Upper lobe of left lung (tissue), 6 donors: ENCODE data around the gene EDARADD. TPM values are rescaled to one million over a fixed set of nuclear protein-coding genes. Genes with fewer than 3 reads are reported as not detected.

ENCODE experiments used
- ATAC-seq, 2 donors: fragments of 200-7000 bp; cut with Tn5 transposase; one replicate each; pipeline ENCODE4 v1.9.1; 2022; ENCODE audit warnings: mild to moderate bottlenecking in 2 of 2, moderate library complexity in 2 of 2; ENCODE audit not compliant: low FRiP score in 2 of 2
- DNase-seq, 2 donors: peaks; one replicate each; pipeline ENCODE4 v3.0.0-alpha.2; 2019 to 2020
- H3K27ac ChIP-seq, 4 donors: fragments of 200-600 bp; sonication (generic); one replicate each; pipeline ENCODE4 v1.5.1; 2016 to 2019
- H3K27me3 ChIP-seq, 4 donors: fragments of 200-600 bp; sonication (generic); one replicate each; pipeline ENCODE4 v1.5.1; 2017 to 2019
- H3K36me3 ChIP-seq, 4 donors: fragments of 200-600 bp; sonication (generic); one replicate each; pipeline ENCODE4 v1.5.1; 2016 to 2019
- H3K4me1 ChIP-seq, 4 donors: fragments of 200-600 bp; sonication (generic); one replicate each; pipeline ENCODE4 v1.5.1; 2018 to 2019
- H3K4me3 ChIP-seq, 4 donors: fragments of 200-600 bp; sonication (generic); one replicate each; pipeline ENCODE4 v1.5.1; 2017 to 2019; ENCODE audit warnings: mild to moderate bottlenecking in 2 of 4, moderate library complexity in 1 of 4
- H3K9me3 ChIP-seq, 4 donors: fragments of 200-600 bp; sonication (generic); one replicate each; pipeline ENCODE4 v1.5.1; 2018 to 2019
- CTCF ChIP-seq, 6 experiments: fragments of 450-650 bp in 4 of 6; fragments of 200-600 bp in 2 of 6; sonication (generic) in 2 of 6; IDR thresholded peaks; one replicate each; pipeline ENCODE4 v1.5.1; 2016 to 2019; ENCODE audit warnings: antibody characterized with exemption in 6 of 6
- EP300 ChIP-seq, 4 donors: sonication (generic); formaldehyde crosslinking; IDR thresholded peaks; one replicate each; pipeline ENCODE4 v1.5.1; 2017; ENCODE audit warnings: antibody characterized with exemption in 4 of 4, control low read depth in 2 of 4
- POLR2A ChIP-seq, 4 donors: fragments of 450-650 bp; IDR thresholded peaks; one replicate each; pipeline ENCODE4 v1.5.1; 2016 to 2017; ENCODE audit warnings: antibody characterized with exemption in 4 of 4, mild to moderate bottlenecking in 2 of 4
- POLR2AphosphoS5 ChIP-seq, 2 donors: sonication (generic); formaldehyde crosslinking; IDR thresholded peaks; one replicate each; pipeline ENCODE4 v1.5.1; 2017; ENCODE audit warnings: antibody characterized with exemption in 2 of 2
- WGBS, 2 donors: methylation state at CpG; one replicate each; pipeline ENCODE4 v1.1.5; 2017 to 2018; 5-methylcytosine and 5-hydroxymethylcytosine counted together
- total RNA-seq, 6 donors: library from RNA; depleted of rRNA in 4 of 6; stranded (reverse); fragments of >200 nt in 4 of 6; gene quantifications; one replicate each; pipeline versions ENCODE4 v1.1.0 to v1.2.1, GENCODE V29; 2016 to 2021
- donor health status: DM: no; HTN: no; CAD: no; lungs with moderate emphysema.
- donor health status: DM: no; HTN: yes; CAD: no; lungs with severe emphysema.

Gene EDARADD
- total RNA-seq, 6 donors from 2014 or later = 0.11 to 2.6 (median 0.57) TPM; not detected in 1

GRCh38 chr1:236514703-236515442 is 120.8 kb downstream of the EDARADD start:
- Histone ChIP-seq H3K27me3 (no peaks in the 10 kb centered on the region), H3K4me1 (peaks cover 0 to 6% (median 2%) of the 10 kb centered on the region in 4 donors), H3K36me3 (no peaks in the 10 kb centered on the region), H3K4me3 (no peak overlapping the region), H3K27ac (no peak overlapping the region), H3K9me3 (no peaks in the 10 kb centered on the region)
- ATAC-seq = no peak
- 61 to 80% methylated on average over 4 of the region's 4 CpGs for WGBS, 2 donors
- DNase-seq = no peak
- TF ChIP-seq POLR2A (IDR thresholded peaks at IDR 0.05) (no peak), EP300 (IDR thresholded peaks at IDR 0.05) (no peak), POLR2AphosphoS5 (IDR thresholded peaks at IDR 0.05) (no peak)

- no peak for DNase-seq
- no peaks in the 10 kb centered on the region for H3K9me3 ChIP-seq
- peak overlapping the region in 1 of 4 donors; percentile 27 for H3K27ac ChIP-seq
- no peak overlapping the region for H3K4me3 ChIP-seq
- TF ChIP-seq POLR2AphosphoS5 (IDR thresholded peaks at IDR 0.05) = no peak
- no peak for ATAC-seq
- H3K27me3 ChIP-seq = no peaks in the 10 kb centered on the region
- H3K36me3 ChIP-seq = no peaks in the 10 kb centered on the region
- peaks cover 0 to 6% (median 2%) of the 10 kb centered on the region in 4 donors for H3K4me1 ChIP-seq
- WGBS, 2 donors = 70 to 72% methylated on average over 4 of the region's 4 CpGs
These were observed 121.4 kb downstream of the EDARADD start for GRCh38 chr1:236515443-236515958.

GRCh38 chr1:236516929-236517704 is 123.0 kb downstream of the EDARADD start:
- ATAC-seq (no peak), DNase-seq (no peak)
- H3K9me3 ChIP-seq = no peaks in the 10 kb centered on the region
- H3K27me3 ChIP-seq = no peaks in the 10 kb centered on the region
- H3K27ac ChIP-seq = peak overlapping the region in 2 of 4 donors; percentile 18 to 73
- no peak overlapping the region for H3K4me3 ChIP-seq
- H3K4me1 ChIP-seq = peaks cover 0 to 6% (median 2%) of the 10 kb centered on the region in 4 donors
- H3K36me3 ChIP-seq = no peaks in the 10 kb centered on the region
- TF ChIP-seq POLR2A (IDR thresholded peaks at IDR 0.05) (no peak), EP300 (IDR thresholded peaks at IDR 0.05) (no peak), POLR2AphosphoS5 (IDR thresholded peaks at IDR 0.05) (no peak), CTCF (IDR thresholded peaks at IDR 0.05) (no peak)
- WGBS, 2 donors = 37 to 44% methylated on average over 8 of the region's 8 CpGs

GRCh38 chr1:236518322-236518721 is 124.2 kb downstream of the EDARADD start:
- Histone ChIP-seq H3K9me3 (no peaks in the 10 kb centered on the region), H3K27me3 (no peaks in the 10 kb centered on the region), H3K4me1 (peaks cover 0 to 11% (median 5%) of the 10 kb centered on the region in 4 donors), H3K4me3 (no peak overlapping the region), H3K36me3 (no peaks in the 10 kb centered on the region), H3K27ac (no peak overlapping the region)
- DNase-seq (no peak), ATAC-seq (no peak)
- WGBS, 2 donors = 56 to 59% methylated on average over 5 of the region's 5 CpGs
- TF ChIP-seq POLR2A (IDR thresholded peaks at IDR 0.05) (no peak), EP300 (IDR thresholded peaks at IDR 0.05) (no peak), CTCF (IDR thresholded peaks at IDR 0.05) (no peak), POLR2AphosphoS5 (IDR thresholded peaks at IDR 0.05) (no peak)

GRCh38 chr1:236520445-236521005 is 126.4 kb downstream of the EDARADD start:
- TF ChIP-seq CTCF (IDR thresholded peaks at IDR 0.05) (no peak), POLR2AphosphoS5 (IDR thresholded peaks at IDR 0.05) (no peak), POLR2A (IDR thresholded peaks at IDR 0.05) (no peak), EP300 (IDR thresholded peaks at IDR 0.05) (no peak)
- ATAC-seq = no peak
- Histone ChIP-seq H3K4me1 (peaks cover 8 to 21% (median 12%) of the 10 kb centered on the region in 4 donors), H3K4me3 (no peak overlapping the region), H3K36me3 (no peaks in the 10 kb centered on the region), H3K27me3 (no peaks in the 10 kb centered on the region), H3K9me3 (no peaks in the 10 kb centered on the region), H3K27ac (no peak overlapping the region)
- 72 to 82% methylated on average over 4 of the region's 4 CpGs for WGBS, 2 donors
- DNase-seq = no peak
